ENCODE results near the gene EIF2S2.

- TF ChIP-seq CTCF (IDR thresholded peaks at IDR 0.05; ENCODE audit: insufficient read depth, low read length, poor library complexity, severe bottlenecking) (no peak), EZH2phosphoT487 (conservative IDR thresholded peaks at IDR 0.05; ENCODE audit: low read length) (no peak)
Observed at GRCh38 chr20:34061695-34062094, 50.3 kb downstream of the EIF2S2 start.

Measured in SU-DHL-6 (cell line).